ENCODE measurements around the gene C19orf73.
A peak's percentile ranks its signal among the peaks of the same experiment; 100 is the strongest.
"Not testable (repeated sequence)": the region's sequence is repeated elsewhere in the genome, so short reads cannot be mapped to it uniquely, and the experiment has no call there.

Gene C19orf73

DNA sequence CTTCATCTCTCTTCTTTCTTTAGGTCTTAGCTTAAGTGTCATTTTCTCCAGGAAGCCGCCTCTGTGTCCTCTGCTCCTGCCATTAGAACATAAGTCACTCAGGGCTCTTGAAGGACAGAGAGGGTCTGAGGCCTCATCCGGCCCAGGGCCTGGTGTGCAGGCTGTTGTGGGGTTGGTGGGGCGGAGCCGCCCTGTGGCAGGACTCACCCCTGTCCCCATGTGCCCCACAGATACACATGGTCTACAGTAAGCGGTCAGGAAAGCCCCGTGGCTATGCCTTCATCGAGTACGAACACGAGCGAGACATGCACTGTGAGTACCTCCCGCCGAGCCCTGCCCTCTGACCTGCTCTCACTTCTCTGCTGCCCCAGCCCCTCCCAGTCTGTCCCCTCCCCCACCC is 17.8 kb downstream of the C19orf73 start:
- DNase-seq (ENCODE audit: low read depth in 2 of 2), result no peak

DNA sequence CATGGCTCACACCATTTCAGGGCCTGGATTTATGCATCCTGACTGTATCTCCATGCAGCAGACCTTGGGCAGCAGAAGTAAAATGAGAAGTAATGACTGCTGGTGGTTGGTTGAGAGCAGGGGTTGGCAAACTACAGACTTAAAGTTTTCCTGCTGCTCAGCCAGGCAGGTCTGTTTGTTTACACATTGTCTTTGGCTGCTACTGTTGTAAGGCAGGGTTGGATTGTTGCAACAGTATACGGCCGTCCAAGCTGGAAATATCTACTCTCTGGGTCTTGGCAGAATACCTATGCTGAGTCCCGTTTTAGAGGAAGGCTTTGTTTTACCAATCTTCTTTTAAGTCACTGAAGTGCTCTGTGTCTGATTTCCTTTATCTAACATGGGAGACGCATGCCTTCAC is 20.1 kb downstream of the C19orf73 start:
- no peak for DNase-seq (ENCODE audit: low read depth in 2 of 2)

DNA sequence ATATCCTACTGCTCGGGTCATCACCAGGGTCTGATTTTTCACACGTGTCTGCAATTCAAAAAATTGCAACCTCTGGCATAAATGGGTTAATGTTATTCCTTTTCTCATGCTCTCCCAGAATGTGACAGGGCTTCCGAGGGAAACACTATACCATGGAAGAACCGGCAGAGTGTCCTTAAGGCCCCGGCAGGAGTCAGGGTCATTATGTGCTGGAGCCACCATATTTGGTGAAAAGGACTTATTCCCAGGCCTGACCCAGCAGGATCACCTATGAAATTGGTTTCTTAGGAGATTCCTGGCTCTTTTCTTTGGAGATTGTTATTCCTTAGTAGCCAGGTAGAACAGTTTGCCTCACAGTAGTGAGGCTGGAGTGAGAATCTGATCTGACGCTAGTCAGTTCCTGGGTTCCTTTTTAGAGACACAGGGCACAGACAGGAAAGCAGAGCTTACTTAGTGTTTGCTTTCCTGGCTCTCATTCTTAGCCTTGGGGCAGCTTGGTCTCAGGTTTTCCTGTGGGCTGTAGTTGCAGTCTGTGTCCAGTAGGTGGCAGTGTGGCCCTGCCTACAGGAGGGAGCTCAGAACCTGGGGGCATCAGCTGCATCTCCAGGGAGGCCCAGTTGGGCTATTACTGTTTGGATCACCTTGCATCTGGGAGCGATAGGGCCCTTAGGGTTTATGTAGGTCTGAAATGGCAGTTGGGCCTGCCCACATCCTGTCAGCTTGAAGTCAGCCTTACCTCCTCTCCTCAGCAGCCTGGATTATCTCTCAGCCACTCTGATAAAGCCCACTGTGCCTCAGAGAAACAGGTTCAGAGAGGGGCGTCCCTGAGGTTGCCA is 21.3 kb downstream of the C19orf73 start:
- DNase-seq (ENCODE audit: low read depth in 2 of 2), result peak; percentile 43 to 49

DNA sequence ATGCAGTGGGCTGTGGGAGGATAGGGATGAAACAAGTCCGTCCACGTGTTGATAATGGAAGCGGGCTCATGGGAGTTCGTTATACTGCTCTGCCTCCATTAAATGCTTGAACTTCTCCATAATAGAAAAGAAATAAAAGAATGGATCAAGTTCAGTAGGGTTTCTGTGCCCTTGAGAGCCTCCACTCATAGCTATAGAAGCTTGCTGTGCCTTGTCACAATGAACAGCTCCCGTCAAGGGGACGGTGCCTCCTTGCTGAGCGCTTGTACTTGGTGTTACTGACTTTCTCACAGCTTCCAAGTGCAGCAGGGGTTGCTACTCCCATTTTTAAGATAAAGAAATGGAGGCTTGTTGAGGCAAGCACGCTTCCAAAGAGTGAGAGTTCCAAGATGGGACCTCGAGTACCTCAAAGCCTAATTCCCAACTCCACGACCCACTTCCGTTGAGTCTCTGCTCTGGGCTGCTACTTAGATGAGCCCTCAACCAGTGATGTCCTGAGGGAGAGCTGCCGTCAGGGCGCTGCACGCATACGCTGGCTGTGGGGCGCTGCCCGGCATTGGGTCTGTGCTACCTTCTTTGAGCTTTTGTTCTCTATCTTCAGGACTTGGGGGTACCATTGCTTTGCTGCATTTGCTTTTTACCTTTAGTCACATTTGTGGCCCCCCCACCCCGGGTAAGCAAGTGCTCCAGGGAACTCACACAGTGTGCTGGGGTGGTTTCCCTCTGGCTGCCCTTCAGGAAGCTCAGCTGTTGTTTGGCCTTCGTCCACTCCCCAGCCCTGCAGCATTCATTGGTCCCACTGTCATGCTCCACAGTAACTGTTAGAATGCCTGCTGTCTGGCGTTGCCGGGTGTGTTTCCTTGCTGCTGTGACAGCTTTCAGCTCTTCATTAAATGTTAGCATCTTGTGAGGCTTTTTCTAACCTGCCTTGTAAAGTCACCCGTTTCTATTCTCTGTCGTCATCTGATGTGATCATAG is 24.1 kb downstream of the C19orf73 start:
- DNase-seq (ENCODE audit: low read depth in 2 of 2), result no peak

DNA sequence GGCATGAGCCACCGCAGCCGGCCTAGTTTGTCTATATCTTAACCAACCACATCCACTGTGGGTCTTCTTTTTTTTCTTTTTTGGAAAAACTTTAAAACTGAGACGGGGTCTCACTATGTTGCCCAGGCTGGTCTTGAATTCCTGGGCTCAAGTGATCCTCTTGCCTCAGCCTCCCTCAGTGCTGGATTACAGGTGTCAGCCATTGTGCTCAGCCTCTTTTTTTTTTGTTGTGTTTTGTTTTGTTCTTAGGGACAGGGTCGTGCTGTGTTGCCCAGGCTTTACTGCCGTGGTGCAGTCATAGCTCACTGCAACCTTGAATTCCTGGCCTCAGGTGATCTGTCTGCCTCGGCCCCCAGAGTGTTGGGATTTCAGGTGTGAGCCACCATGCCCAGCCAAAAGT is 26.3 kb downstream of the C19orf73 start:
- DNase-seq (ENCODE audit: low read depth in 2 of 2), result no peak

DNA sequence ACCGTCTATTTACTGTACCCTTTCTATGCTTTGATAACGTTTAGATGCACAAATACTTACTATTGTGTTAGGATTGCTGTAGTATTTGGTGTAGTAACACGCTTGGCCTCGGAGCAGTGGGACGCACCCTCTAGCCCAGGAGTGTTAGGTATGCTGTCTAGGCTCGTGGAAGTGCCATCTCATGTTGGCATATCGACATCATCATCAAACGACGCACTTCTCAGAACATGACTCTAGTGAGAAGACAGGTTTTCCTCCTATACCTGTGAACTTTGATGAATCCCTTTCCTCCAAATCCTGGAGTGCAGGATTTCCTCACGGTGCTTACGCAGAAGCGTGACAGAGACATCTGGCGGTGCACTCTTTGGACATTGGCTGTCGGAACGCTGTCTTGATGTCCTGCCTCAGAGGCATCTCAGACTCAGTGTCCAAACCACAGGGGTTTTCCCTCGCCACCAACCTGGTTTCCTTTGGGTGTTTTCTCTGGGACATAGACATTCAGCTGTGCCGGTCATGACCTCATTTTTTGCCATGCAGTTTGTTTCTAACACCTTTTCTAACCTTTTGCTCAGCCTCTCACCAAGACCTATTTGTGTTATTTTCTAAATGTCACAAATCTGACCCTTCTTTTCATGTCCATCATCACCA is 27.4 kb downstream of the C19orf73 start:
- DNase-seq (ENCODE audit: low read depth in 2 of 2), result no peak

DNA sequence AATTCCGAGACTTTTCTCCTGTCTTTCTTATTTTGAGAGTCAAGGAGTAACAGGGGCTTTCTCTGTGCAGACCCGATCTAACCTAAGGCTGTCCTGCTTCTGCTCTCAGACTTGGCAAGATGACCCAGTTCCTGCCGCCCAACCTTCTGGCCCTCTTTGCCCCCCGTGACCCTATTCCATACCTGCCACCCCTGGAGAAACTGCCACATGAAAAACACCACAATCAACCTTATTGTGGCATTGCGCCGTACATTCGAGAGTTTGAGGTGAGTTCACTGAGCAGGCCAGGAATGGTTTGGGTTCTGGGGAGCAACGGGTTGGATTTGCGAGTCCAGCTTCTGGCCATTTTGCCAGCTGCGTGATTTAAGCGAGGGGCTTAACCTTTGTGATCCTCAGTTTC is 32.6 kb downstream of the C19orf73 start:
- DNase-seq (ENCODE audit: low read depth in 2 of 2), result no peak

DNA sequence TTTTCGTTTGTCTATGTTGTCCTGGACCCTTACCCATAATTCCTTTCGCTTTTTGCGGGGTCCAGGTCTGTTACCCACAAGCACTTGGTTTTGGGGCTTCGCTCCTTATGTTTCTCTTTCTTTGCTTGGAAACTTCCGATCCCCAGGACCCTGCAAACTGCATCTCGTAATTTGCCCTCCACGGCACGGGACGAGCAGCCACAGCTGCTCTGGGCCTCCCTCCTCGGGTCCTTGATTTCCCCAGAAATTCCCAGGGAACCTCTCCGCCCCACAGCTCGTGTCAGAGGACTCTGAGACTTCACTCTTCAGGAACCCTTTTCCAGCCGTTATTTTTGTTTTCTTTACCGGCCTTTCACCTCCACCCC is 33.1 kb downstream of the C19orf73 start:
- DNase-seq (ENCODE audit: low read depth in 2 of 2), result no peak

DNA sequence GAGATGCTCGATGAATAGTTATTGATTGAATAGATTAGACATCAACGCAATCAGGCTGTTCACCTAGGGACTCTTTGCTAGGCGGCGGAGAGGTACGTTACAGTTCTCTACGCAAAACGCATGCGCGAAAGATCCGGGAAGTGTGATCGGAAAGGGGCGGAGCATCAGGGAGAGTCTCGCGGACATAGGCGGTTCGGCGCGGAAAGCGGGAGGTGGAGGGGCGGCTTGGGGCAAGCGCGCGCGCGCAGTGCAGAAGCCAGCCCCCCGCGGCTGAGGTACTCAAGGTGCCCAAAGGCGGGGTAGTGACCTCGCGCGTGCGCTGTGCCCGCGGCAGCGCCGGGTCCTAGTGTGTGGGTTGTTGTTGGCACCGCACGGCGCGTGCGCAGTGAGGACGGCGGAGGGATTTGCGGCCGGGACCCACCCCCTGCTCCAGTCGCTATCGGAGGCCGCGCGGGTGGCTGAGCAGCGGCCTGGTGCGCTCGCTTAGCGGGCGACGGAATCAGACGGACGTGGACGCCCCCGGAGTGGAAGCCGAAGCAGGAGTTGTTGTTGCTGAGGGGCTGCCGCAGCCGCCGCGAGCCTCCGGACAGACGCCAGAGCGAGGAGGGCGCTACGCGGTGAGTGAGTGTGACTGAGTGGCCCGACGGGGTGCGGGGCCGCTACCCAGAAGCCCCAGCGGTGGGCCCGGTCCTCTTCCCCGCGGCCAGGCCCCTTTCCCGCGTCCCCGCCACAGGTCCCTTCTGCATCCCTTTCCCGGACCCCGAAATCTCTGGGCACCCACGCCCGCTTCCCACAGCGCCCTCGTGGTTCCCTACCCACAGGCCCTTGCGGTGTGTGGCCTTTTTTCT is 33.7 kb downstream of the C19orf73 start, which contains the start of gene SNRNP70:
SNRNP70 (plus strand) TSS at position 432 of the 848 bp plus-strand sequence. CDS start 964 bp downstream, outside the sequence.
- peak; percentile 98 to 99 for DNase-seq (ENCODE audit: low read depth in 2 of 2)

DNA sequence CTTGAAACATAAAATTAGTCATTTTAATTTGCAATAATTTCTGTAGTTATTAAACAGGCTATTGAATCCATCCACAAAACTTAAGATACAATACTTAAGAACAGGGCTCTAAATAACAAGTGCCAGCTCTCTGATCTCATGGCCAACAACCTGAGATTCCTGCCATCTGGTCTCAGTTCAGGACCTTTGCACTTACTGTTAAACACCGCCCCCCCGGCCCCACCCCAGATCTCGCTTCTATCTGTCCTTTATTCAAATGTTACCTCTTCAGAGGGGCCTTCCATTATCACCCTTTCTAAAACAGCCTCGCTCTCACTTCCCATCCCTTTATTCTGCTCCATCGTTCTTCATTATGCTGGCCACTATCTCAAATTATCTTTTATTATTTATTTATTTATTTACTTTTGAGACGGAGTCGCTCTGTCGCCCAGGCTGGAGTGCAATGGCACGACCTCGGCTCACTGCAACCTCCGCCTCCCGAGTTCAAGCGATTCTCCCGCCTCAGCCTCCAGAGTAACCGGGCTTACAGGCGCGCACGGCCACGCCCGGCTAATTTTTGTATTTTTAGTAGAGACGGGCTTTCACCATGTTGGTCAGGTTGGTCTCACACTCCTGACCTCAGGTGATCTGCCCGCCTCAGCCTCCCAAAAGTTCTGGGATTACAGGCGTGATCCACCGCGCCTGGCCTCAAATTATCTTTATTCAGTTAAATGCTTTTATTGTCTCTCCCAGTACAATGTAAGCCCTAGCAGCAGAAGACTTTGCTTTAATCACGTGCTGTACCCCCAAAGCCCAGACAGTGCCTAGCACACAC is 34.5 kb downstream of the C19orf73 start:
- no peak for DNase-seq (ENCODE audit: low read depth in 2 of 2)

DNA sequence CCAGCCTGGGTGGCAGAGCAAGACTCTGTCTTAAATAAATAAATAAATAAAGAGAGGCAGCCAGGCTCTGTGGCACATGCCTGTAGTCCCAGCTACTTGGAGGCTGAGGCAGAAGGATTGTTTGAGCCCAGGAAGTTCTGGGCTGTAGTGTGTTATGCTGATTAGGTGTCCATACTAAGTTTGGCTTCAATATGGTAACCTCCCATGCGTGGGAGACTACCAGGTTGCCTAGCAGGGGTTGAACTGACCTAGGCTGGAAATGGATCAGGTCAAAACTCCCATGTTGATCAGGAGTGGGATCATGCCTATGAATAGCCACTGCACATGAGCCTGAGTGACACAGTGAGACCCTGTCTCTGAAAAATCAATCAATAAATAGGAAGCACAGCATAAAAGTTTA is 37.7 kb downstream of the C19orf73 start:
- no peak for DNase-seq (ENCODE audit: low read depth in 2 of 2)

DNA sequence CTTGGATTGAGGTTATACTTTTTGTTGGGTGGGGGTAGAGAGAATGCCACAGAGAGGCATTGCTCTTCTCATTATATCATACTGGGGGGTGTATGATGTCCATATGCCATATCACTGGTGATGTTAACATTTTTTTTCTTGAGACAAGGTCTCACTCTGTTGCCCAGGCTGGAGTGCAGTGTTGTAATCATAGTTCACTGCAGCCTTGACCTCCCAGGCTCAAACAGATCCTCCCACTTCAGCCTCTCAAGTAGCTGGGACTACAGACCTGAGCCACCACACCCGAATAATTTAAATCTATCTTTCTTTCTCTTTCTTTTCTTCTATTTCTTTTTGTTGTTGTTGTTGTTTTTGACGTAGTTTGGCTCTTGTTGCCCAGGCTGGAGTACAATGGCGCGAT is 38.6 kb downstream of the C19orf73 start:
- no peak for DNase-seq (ENCODE audit: low read depth in 2 of 2)

DNA sequence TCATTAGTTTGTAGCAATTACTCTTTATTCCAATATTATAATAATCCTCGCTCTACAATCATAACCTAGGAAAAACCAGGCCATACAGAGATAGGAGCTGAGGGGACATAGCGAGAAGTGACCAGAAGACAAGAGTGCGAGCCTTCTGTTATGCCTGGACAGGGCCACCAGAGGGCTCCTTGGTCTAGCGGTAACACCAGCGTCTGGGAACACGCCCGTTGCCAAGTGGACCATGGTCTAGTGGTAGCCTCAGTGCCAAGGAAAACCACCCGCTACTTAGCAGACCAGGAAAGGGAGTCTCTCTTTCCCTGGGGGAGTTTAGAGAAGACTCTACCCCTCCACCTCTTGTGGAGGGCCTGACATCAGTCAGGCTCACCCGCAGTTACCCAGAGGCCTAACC is 44.1 kb downstream of the C19orf73 start:
- not testable (repeated sequence) for DNase-seq (ENCODE audit: low read depth in 2 of 2)

DNA sequence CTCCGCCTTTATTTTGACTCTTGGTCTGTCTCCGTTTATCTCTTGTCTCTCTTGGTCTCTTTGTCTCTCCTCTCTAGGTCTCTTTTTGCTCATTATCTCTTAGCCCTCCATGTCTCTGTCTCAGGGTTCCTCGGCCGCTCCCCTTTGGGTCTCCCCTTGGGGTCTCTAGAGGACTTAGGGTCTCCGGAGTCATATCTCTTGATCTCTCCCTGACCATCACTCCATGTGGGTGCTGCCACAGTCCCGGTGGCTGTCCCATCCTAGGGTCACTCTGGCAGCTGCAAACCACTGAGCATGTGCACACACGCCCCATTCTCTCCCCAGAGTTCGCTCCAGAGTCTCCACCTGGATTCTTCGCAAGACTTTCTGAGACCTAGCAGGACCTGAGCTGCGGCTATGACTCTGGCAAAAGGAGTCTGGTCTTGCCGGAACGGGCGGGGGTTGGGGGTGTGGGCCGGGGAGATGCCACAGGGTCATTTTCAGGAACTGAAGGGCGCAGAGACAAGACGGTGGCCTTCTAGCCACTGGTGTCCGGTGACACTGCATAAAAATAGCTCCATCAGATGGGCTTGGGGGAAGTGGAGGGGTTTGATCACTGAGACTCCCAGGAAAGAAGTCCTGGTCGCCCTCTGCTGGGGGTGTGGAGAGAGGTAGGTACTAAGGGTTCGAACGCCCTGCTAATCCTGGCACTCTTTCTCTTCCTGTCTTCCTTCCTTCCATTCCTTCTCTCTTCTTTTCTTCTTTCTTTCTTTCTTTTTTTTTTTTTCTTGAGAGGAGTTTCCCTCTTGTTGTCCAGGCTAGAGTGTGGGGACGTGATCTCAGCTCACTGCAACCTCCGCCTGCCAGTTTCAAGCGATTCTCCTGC is 45.2 kb downstream of the C19orf73 start:
- DNase-seq (ENCODE audit: low read depth in 2 of 2), result no peak

DNA sequence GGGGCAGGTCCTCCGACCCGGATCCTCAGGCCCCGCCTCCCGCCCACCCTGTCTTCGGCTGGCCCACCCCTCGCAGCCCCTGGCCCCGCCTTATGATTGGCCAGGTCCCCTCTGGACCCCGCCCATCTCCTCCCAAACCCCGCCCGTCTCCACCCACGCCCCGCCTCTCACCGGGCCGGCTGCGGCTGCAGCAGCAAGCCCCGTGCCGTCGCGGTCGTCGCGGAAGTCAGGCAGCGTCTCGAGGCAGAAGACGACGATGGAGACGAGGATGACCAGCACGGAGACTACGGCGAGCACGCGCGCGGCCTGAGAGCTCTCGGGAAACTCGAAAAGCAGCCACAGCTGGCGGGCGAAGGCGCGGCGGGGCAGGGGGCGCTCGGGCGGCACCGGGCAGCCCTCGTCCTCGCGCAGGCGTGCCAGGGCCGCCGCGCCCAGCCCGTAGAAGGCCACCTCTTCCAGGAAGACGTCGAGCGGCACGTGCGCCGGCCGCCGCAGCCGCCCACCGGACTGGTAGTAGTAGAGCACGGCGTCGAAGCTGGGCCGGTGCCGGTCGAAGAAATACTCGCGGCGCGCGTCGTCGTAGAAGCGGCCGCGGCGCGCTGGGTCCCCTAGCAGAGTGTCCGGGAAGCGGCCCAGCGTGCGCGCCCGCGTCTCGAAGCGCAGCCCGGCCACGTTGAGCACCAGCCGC is 46.9 kb downstream of the C19orf73 start:
- no peak for DNase-seq (ENCODE audit: low read depth in 2 of 2)

DNA sequence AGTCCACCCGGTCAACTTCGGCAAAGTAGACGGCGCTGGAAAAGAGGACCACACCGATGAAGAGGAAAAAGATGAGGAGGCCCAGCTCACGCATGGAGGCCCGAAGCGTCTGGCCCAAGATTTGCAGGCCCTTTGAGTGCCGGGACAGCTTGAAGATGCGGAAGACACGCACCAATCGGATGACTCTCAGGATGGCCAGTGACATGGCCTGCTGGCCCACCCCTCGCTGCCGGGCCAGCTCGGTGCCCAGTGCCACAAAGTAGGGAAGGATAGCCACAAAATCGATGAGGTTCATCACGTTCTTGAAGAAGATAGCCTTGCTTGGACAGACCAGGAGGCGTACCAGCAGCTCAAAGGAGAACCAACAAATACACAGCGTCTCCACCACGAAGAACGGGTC is 48.5 kb downstream of the C19orf73 start:
- no peak for DNase-seq (ENCODE audit: low read depth in 2 of 2)

DNA sequence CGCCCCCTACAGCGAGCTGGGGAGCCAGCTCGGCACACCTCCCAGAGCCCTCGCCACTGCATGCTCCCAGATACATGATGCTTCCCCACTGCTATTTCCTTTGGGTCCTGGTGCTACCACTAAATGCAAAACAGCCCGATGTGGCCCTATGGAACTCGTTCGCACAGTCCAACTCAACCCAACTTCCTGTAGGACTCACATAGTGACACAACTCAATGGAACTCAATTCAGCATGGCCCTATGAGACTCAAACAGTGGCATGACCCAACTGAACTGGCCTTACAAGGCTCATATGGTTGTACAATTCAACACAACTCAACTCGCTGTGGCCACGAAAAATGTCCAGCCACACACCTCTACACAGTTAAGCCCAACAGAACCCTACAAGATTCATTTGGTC is 49.9 kb downstream of the C19orf73 start:
- DNase-seq (ENCODE audit: low read depth in 2 of 2), result no peak

Data from stimulated activated CD8-positive, alpha-beta memory T cell treated with anti-CD3 and anti-CD28 coated beads, Interleukin-2, amount 100 ng/mL, for 48 hours (primary cell).